Stimulated activated CD8-positive, alpha-beta memory T cell treated with anti-CD3 and anti-CD28 coated beads, Interleukin-7, amount 100 ng/mL, for 24 hours (primary cell): Measurements from ENCODE around the gene ZRANB1.

Source experiments
- DNase-seq: peaks from one replicate; pipeline ENCODE4 v3.0.0-alpha.2; 2020; ENCODE audit warnings: low read depth

Gene ZRANB1

DNA sequence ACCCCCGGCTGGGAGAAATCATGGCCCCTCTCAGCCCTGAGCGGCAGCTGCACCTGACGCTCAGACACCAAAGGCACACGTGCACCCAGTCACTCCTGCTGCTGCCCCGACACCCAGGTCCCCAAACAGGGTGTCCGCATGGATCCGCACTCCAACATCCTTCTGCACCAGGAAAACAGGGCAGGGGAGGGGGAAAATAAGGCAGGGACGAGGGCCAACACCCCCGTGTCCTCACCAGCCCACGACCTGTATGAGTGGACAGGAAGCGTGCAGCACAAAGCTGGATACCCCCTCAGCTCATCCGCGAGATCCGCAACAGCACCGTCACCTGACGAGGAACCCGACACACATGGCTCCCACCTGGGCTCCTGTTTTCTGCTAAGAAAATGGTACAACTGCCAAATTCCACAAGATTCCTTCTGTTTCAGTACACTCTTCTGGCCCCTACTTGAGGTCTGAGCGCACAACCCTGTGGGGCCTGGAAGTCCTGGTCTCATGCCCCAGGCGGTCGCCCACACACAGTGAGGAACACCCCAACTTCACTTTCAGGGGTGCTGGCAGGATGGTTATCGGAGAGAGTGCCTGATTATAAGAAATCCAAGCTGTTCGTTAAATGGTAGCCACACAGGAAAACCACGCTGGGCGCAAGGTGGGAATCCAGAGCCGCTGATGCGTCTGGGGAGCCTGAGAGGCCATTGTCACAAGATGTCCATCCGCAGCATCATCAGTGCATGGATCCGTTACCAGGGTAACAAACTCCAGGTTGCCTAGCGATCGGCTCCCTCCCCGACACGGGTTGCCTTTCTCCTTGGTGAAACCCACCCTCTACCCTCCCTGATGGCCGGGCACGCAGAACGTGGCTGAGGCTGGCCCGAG is 63.6 kb downstream of the ZRANB1 start:
- DNase-seq = no peak

DNA sequence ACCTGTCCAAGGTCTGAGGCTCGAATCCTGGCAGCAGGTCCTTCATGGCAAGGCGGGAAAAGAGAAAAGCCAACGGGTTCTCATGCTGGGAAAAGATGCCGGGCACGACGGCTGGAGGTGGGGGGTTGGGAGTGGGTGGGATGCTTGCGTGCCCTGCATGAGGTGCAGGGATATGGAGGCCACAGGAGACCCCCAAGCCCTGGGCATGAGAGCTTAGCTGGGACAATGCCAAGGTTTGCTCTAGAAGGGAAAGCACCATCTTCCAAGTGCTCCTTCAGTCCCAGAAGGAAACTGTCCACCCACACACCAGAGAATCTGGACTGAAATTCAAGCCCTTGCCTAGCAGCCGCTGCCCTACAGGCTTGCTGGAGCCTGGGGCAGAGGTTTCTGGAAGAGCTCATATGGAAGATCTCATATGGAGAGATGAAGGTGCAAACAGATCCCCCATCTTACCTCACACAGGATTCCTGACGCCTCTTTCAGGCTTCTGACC is 64.3 kb downstream of the ZRANB1 start:
- DNase-seq = no peak

DNA sequence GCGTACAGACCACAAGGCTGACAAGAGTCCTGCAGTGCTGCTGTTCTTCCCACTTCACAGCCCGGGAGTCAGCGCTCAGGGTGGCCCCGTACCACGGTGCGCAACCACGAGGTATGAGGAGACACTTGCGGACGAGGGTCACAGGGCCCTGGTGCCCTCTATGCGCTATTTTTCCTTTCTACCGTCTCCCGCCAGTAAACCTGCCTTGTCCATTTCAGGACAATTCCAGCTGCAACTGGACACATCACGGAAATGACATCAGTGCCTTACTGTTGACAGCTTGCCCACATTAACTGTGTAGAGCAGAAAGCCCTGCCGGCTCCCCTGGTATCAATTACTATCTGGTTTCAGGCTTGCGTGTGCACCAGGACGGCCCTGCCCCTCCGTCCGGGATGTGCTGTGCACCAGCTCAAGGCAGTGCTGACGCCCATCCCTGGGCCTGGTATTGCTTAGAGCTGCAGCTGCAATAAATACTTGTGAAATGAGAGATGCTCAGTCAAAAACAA is 65.1 kb downstream of the ZRANB1 start:
- DNase-seq = no peak

DNA sequence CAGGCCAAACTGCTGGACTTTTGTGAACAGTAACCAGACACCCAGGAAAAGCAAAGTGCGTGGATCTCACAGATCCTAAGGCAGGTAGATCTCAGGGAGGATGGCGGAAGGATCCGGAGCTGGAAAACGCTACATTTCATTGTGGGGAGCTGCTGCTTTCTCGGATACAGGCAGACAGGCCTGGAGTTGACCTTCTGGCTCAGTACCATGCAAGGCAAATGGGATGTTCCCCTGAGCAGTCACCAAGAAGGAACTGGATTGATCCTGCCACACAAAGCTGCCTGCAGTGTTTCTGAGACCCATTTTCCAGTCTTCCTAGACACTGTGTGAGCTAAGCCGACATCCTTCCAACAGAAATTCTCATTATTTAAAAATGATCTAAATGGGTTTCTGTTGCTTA is 65.5 kb downstream of the ZRANB1 start:
- no peak for DNase-seq

DNA sequence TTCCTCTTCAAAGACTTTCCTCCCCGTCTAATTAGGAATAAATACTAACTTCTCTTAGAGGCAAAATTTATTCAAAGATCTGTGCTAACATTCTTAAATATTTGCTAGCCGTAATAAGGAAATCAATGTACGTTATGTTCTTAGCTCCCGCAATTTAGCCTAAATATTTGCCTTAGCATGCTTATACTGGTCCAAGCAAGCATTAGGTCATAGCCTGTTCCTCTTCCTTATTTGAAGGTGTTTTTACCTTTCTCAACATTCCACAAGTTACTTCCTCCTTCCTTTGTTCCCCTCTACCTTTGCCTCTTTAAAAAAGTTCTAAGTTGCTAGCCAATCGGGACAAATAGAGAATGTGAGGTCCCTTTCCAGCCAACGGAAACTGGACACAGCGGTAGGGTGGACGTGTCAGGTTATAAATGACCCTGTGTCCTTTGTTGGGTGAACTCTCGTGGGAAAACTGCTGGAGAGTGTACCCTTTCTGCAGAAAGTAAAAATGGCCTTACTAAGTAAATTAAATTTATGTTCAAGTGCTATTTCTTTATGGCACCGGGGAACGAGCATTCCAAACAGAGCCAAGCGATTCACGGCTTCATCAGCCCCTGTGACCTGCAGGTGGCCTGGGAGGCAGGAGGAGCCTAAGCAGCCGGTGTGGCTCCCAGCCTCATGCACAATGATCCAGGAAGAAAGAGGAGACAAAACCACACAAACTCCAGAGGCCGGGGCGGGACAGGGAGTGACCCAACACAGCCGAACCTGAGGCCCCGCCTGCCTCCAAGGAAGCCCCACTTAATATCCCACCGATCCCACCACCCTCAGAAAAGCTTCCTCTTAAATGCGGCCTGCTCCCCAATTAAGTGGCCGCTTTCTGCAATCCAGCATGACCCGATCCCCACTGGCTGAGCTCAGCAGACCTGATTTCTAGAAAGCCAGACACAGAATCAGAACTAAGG is 67.0 kb downstream of the ZRANB1 start:
- no peak for DNase-seq

DNA sequence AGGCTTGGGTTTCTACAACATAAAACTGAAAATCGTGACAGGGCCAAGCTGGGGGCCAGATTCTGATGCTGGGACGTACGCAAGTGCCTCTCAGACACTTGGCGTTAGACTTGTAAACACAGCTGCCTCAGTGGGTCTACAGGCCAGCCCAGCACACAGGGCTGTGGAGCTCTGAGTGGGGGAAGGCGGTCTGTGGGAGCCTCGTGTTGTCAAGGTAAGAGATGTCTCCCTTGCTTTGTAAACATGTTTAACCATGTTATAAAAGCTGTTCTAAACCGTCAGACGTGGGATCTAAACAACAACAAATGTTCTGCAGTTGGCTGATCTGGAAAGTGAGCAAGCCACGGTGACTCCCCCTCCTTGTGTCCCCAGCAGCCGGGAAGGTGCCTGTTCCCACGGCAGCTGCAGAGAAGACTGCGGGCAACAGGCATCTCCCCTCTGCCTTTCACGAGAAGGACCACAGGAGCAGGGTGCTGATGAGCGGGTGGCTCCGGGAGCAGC is 67.8 kb downstream of the ZRANB1 start:
- no peak for DNase-seq

DNA sequence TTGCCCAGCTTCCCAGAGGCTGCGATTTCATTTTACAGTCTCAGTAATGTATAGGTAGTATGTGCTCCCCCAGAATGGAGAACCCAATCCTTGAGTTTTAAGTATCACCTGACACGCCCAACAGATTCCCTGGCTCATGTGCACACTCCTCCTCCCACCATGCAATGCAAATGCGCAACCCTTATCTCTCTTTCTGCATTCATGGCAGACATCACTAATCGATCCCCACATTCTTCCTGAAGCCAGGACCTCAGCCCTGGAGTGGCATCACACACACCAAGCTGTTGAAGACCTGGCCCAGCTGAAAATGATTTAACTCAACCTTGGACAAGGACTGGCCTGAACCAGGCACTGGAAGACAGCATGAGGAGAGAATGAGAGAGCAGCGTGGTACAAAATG is 68.4 kb downstream of the ZRANB1 start:
- DNase-seq = no peak

DNA sequence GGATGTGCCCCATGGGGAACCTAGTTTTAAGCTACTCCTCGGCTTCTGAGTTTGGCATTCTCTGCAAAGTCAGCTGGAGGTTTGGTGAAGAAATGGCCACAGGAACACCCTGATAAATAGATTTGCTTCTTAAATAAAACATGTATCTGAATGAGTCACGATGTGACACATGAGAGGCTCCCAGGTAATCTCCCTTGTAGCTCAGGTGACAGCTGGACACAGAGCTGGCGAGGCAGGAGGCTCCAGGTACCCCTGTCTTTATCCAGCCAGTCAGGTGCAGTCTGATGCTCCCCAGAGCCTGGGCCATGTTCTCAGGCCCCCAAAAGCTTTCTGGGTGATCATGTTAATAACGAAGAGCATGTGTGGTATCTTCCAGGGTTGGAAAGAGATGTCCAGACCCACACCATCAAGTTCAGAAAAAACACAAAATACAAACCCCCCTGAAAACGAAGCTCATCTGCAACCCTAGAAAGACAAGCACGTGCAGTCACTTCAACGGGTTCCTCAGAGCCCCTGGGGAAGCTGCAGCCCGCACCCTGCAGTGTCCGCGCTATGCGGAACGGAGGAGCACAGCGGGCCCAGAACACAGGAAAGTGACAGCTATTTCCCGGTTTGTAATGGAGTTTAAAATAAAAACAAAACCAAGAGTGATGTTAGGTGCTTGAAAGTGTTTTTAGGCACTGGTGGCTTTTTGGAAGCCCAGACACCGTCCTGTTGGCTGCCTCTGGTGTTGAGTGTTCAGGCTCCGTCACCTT is 69.4 kb downstream of the ZRANB1 start:
- DNase-seq = no peak

DNA sequence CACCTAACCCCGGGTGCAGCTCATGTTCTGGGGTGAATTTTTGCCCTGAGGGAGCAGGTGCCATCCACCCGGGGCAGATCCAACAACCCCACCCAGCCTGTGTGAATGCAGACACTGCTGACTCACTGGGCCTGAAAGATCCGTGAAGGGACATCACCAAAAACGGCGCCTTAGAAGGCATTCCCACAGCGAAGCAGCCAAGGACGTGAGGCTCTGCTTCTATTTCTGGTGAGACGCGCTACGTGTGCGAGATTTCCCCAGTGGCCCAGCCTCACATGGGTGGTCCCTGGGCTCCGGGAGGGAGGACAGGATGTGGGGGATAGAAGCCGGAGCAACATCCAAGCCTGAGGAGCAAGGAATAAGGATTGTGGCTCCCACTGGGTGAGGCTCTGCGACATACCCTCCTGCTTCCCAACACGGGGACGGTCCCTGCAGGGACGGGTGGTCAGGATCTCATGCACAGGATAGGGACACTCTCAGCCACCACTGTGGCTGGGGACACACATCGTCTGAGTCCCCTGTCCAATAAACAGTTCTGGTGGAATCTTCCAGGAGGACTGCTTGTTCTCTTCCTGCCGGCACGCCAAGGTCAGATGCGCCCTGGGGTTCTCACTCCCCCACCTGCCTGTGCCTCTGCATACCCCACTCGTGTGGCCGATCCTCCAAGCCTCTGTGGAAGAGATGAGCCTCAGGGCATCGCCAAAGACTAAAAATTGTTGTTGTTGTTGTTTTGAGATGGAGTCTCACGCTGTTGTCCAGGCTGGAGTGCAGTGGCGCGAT is 70.2 kb downstream of the ZRANB1 start:
- DNase-seq = no peak

DNA sequence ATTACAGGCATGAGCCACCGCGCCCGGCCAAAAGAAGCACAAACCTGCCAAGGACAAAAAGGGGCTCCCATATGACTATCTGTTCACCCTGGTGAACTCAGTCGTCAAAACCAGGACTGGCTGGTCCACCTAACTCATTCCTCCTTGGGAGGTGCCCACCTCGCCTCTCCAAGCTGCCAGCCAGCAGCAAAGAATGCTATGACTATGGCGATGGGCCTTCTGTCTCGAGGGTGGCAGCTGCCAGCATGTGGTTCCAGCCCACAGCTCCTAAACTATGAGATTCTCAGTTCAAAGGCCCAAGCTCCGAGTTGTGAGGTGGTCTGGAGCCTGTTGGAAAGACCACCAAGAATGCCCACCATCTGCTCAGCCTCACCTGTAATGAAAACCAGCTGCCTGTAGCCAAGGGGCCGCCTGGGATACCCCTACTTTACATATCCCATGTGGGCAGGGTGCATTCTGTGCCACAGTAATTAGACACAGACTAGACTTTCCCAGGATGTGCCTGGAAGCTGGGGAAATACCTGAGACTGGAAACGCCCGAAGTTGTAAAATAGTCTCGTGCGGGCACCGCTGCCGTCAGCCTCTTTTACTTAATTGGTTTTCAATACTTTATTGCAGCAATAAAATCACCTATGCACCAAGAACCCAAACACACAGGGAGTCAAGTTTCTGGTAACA is 71.1 kb downstream of the ZRANB1 start:
- DNase-seq = no peak

DNA sequence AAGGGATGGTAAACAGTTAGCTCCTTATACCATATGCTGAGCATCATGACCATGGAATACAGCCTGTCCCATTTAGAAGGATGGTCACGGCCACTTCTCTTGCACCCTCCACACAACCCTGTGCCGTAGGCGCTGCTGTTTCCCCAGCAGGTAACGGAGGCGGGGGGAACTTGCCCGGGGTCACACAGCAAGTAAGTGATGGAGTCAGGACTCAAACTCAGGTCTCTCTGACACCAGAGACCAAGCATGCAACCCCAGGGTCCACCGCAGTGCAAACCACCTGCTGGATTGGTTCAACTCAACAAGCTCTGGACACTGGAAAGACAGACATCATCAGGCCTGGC is 71.6 kb downstream of the ZRANB1 start:
- no peak for DNase-seq

DNA sequence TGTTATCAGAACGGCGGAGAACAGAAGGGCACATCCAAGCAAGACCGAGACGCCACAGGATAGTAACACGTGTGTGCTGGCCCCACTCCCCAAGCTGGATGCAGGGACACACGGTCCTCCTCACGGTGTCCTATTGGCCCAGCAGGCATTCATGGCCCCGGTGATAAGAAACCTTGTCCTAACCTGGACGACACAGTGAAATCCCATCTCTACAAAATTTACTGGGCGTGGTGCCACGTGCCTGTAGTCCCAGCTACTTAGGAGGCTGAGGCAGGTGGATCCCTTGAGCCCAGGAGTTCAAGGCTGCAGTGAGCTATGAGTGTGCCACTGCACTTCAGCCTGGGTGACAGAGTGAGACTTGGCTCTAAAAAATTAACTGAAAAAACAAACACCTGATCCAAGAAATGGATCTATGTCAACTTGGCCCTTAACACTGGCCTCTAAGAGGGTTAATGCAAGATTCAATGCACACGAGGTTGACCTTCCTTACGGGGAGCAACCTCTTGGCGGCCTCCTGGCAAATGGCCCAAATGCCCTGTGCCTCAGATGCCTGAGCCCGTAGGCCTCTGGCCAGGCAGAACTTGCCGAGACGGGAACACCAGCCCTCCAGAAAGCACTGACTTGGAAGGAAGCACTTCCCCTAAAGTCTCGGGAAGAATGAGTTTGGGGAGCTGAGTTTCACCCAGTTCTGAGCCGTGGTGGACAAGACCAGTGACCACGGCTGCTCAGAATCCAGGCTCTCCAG is 72.3 kb downstream of the ZRANB1 start:
- DNase-seq = no peak

DNA sequence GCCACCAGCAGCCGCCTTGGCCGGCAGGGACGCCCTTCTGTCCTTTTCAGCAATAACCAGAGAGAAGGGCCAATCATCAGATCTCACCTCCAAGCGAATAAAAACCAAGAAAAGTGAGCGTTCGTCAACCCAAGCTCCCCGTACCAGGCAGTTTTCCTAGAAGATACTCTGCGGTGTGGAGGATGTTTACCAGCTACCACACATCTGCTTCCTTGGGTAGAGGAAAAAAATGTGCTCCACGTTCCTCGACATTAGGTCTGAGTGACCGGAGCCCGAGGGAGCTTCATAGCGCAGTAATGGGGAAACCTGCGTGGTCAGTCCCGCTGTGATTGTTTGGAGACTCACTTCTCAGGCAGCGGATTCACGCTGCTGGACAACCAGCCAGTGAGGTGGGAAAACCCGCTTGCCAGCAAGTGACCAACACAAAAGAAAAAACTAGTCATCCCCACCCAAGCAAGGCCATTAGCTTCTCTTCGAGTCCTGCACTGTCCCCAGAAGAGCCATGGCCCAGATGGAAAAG is 73.0 kb downstream of the ZRANB1 start:
- DNase-seq = no peak

DNA sequence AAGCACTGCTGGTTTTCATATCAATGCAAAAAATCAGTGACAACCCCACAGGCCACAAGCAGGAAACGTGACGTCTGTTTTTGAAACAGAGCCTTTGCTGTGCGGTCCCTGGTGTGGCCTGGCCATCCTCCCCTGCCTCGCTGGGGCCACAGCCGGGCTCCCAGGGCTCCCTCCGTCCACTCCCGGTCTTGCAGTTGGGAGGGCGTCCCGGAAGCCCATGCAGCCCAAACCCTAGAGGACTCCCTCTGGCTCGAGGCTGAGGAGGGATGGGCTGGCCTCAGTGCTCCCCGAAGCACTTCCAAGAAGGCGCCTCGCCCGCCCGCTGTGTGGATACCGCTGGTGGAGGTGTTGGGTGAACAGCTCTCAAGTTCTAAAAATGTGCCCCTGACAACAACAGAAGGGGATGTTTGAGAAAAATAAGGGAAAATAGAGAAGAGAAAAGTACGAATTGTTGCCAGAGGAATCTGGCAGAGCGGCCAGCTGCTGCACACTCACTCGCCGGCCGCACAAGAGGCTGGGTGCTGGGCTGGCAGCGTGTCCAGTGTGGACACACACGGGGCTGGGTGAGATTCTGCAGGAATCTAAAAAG is 73.5 kb downstream of the ZRANB1 start:
- no peak for DNase-seq

DNA sequence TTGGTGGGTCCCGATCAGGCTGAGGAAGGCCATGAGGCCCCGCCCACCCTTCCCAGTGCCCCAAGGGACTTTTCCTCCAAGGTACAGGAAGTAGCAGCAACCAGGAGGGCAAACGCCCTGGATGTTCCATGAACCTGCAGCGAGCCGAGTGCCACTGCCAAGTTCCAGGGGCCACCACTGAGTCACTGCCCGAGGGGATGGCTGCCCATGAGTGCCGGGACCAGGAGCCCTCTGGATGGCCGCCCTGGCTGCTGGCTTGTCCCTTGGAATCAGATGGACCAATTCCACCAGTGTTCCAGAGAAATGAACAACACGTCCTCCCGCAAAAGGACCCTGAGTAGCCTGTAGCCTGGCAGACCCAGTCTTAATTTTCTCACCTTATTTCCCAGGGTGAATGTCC is 74.2 kb downstream of the ZRANB1 start:
- DNase-seq = no peak

DNA sequence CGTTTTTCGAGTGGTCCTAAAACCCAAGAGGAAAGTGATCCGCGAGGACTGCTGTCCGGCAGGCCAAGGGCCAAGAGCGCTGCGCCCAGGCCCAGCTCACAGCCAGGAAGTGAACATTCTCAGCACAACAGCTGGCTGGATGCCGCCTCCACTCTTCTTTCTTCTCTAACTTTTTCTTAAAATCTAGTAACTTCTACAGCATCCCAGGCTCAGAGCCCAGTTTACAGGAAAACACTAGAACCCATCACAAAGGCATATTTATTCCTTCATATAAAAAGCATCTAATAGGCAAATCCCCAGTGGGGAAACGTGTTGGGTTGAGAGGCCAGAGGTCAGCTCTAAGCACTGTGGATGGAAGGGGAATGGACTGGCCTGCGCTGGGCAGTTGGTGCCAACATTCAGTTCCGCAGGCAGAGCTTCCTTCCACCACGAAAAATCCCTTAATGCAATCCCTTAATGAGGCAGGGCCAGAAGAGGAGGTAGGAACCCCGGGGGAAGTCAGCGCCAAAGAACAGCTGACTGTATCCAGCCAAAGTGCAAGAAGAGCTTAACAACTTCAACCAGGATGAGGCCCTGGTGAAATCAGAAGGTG is 74.8 kb downstream of the ZRANB1 start:
- DNase-seq = no peak

DNA sequence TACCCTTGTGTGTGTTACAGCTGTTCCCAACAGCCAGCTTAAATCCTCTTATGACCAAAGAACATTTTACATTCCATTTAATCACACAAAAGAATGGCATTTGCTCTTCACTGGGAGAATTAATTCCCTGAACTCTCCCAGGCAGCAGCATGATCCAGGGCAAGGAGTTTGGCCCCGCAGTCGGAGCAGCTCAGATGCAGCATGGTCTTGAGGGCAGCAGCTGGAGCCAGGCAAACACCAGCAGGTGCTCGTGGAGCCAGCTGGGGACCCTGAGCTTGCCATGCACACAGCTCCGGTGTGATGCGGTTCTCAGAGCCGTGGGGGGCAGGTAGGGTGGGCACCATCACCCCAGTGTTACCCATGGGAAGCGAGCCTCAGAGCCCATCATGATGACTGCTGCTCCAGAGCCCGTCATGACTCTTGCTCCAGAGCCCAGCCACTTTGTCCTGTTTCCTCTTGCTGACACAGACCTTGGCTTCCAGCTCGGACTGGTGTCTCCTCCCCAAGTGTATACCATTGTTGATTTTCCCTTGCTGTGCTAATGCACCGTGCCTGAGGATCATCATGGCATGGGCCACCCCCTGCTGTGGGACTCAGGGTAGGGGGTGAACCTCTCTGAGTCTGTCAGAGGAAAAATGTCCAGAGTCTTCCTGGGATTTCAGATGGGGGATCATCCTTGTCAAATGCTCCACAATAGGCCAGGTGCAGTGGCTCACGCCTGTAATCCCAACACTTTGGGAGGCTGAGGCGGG is 75.8 kb downstream of the ZRANB1 start:
- no peak for DNase-seq

DNA sequence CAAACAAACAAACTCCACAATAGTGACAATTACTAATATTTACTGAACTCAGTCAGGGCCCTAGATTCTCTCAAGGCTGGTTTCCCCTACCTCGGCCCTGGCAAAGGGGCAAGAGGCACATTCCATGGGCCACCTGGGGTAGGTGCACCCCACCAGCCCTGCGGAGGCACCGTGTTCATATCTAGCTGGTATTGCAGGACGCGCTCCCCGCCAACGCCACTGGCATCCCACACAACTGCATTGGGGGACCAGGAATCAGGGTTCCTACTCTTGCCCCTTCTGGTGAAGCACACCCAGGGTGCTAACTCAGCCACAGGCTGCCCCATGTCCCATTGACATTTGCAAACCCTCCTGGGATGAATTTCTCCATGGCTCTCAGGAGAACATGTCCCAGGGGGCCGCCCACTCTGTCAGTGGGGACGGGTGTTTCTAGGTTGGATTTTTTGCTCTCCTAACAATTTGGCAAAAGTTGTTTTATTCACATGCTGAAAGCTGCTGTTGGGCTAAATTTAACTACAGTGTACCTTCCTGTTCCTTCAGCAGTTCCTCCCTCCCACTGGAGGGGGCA is 76.7 kb downstream of the ZRANB1 start:
- no peak for DNase-seq
